NOMO-1 treated with DMSO at 0.1 percent for 48 hours (cell line): ENCODE results near the gene YRDC.

Experiments
- DNase-seq: peaks from one replicate; lab custom pipeline; 2025; ENCODE audit not compliant: unreplicated experiment; lab: John Stamatoyannopoulos, UW

YRDC gene, protein sequence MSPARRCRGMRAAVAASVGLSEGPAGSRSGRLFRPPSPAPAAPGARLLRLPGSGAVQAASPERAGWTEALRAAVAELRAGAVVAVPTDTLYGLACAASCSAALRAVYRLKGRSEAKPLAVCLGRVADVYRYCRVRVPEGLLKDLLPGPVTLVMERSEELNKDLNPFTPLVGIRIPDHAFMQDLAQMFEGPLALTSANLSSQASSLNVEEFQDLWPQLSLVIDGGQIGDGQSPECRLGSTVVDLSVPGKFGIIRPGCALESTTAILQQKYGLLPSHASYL

GRCh38 chr1:37807555-37808368, at the start of gene YRDC, which contains the start of gene C1orf122:
Gene YRDC (minus strand): TSS chr1:37808208. CDS start chr1:37808180, 28 bp downstream.
Gene C1orf122 (plus strand): TSS chr1:37807790. CDS start chr1:37808405, 615 bp downstream.
- DNase-seq = peak; percentile 84

DNA sequence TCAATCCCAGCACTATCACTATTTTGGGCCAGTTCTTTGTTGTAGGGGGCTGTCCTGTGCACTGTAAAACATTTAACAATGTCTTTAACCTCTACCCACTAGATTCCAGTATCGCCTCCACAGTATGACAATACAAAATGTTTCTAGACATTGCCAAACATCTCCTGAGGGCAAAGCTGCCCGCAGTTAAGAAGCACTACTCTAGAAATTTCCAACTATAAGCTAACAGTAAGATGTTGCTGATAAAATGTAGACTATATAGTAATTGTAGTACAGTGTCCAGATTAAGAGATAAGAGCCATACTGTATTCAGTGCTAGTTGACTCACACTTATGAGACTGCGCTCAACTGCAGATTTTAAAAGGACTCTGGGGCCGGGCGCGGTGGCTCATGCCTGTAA, 46.4 kb upstream of the YRDC start:
- DNase-seq = no peak

DNA sequence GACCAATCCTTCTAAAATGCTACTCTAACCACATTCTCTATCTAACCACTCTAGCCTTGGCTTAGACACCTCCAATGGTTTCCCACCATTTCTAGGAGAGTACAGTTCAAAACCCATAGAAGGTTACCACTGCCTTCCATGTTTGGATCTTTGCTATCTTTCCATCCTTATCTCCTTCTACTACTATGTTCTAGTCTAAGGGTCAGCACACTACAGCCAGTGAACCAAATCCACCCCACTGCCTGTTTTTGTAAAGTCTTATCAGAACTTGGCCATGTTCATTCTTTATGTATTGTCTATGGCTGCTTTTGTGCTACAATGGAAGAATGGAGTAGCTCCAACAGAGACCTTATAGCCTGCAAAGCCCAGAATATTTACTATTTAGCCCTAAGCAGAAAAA, 45.1 kb upstream of the YRDC start:
- no peak for DNase-seq

GRCh38 chr1:37851782-37852210, 43.8 kb upstream of the YRDC start:
- DNase-seq = peak; percentile 78

GRCh38 chr1:37851262-37851661, 43.3 kb upstream of the YRDC start:
- DNase-seq = no peak

DNA sequence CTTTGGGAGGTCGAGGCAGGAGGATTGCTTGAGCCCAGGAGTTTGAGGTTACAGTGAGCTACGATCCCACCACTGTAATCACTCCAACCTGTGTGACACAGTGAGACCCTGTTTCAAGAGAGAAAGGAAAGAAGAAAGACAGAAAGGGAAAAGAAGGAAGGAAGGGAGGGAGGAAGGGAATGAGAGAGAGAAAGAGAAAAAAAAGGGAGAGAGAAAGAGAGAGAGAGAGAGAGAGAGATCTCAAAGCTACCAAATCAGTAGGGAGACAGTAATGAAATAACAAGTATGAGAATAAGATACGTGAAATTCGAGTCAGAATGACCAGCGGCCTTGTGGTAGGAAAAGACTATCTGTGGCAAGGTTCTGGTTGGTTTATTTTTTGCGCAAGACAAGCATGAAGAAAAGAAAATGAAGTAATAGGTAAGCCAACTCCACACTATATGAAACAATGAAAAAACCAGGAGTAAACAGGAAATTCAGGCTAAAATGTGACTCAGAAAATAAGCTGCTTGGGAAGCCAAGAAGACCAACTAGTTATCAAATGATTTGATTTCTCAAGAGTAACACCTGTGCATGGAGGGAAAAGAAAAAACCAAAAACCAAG, 42.4 kb upstream of the YRDC start:
- DNase-seq = peak; percentile 59

DNA sequence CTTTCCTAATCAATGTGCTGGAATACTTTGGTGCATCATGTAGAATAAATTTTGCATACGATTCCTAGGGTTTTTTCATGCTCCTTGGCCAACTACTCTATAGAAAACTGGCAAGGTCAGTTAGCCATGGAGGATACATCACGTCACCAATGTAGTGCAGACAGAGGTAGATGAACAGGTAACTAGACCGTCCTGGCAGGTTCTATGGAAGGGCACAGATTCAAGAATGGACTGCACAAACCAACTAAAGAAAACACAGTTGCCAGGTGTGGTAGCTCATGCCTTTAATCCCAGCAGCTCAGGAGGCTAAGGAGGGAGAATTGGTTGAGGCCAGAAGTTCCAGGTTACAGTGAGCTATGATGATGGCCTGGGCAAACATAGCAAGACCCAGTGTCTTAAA, 41.5 kb upstream of the YRDC start:
- DNase-seq = no peak

- DNase-seq = peak; percentile 24
These were observed 38.8 kb upstream of the YRDC start for GRCh38 chr1:37846647-37847339.

DNA sequence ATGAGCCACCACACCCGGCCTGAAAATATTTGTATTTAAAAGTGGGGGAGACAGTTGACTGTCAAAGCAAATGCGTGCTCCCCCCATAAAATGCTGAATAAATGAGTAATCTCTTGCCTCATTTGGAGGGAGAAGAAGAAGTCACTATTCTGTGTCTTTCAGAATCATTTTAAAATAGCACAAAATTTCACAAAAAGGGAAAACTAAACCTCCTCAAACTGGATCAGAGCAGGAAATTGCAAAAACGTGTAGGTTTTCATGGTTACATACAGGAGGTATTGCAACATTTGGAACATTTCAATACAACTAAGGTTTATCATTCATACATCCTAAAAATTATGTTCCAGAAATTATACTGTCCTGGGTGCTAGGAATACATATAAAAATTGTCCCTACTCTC, 37.8 kb upstream of the YRDC start:
- peak; percentile 86 for DNase-seq

- DNase-seq = no peak
These were observed 37.1 kb upstream of the YRDC start for GRCh38 chr1:37845049-37845646.

GRCh38 chr1:37844536-37844935, 36.5 kb upstream of the YRDC start:
- no peak for DNase-seq

DNA sequence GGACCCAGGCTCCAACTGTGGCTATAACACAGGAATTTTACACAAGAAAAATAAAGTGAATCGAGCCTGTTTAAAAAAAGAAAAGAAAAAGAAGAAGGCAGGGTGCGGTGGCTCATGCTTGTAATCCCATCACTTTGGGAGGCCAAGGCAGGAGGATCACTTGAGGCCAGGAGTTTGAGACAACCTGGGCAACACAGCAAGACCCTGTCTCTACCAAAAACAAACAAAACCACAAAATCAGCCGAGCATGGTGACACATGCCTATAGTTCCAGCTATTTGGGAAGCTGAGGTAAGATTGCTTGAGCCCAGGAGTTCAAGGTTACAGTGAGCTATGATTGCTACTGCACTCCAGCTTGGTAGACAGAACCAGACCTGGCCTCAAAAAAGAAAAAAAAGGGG, 33.6 kb upstream of the YRDC start:
- DNase-seq = no peak

DNA sequence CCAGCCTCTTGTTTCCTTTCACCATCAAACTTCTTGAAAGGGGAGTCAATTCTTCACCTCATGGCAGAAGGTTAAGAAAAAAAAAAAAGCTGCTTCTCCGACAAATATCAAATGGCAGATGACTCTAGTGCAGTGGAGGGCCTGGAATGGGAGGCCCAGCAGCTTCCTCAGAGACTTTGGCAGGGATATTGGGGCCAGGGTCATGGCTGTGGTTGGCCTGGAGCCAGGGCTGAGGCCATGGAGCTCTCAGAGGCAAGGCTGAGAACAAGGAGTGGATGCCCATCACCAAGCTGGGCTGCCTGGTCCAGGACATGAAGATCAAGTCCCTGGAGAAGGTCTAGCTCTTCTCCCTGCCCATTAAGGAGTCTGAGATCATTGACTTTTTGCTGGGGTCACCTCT, 32.7 kb upstream of the YRDC start:
- DNase-seq = no peak

- DNase-seq = no peak
These were observed 31.7 kb upstream of the YRDC start for GRCh38 chr1:37839676-37840075.

DNA sequence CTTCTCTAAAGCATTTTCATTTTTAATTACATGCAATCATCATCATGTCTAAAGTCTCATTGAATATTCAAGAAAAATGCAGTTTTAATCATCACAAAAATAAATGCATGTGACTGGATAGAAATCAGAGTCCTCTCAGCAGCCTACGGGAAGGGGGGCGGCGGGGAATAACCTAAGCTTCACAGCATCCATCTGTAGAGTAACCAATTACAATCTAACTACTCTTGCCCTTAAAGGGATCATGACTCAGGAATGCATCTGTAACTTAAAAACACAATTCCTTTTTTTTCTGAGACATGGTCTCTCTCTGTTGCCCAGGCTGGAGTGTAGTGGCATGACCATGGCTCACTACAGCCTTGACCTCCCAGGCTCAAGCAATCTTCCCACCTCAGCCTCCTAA, 28.8 kb upstream of the YRDC start:
- no peak for DNase-seq

- no peak for DNase-seq
These were observed 23.8 kb upstream of the YRDC start for GRCh38 chr1:37831809-37832208.

- DNase-seq = no peak
These were observed 23.1 kb upstream of the YRDC start for GRCh38 chr1:37831109-37831508.

DNA sequence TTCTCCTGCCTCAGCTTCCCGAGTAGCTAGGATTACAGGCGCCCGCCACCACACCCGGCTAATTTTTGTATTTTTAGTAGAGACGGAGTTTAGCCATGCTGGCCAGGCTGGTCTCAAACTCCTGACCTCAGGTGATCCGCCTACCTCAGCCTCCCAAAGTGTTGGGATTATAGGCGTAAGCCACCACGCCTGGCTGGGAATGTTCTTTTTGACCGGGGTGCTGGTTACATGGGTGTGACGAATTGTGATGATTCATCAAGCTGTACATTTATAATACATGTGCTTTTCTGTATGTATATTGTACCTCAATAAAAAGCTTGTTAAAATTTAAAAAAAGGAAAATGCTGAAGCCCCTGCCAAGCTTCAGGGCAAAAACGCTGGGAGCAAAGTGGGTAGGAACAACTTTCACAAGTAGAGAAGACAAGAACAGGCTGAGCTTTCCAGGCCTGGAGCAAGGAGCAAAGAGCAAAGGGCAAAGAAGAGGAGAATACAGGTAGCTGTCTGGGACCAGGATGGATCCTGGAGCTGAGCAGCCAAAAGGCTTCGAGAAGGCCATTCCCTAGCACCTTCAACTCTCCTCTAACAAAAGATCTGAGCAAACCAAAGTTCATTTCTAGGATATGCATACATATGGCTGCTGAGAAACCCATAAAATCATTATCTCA, 20.5 kb upstream of the YRDC start:
- no peak for DNase-seq

- DNase-seq = peak; percentile 45
These were observed 17.5 kb upstream of the YRDC start for GRCh38 chr1:37825506-37825905.

- DNase-seq = no peak
These were observed 16.0 kb upstream of the YRDC start for GRCh38 chr1:37824001-37824400.
